Neutrophil (primary cell): ENCODE data around the gene EDN3.

Experiments
- H3K27ac ChIP-seq: fragments of 200-600 bp; sonication (generic); 2 replicates; pipeline ENCODE4 v1.5.1; 2016; ENCODE audit warnings: mild to moderate bottlenecking, moderate library complexity
- H3K27me3 ChIP-seq: fragments of 200-600 bp; sonication (generic); 2 replicates; pipeline ENCODE4 v1.6.0; 2016; ENCODE audit warnings: mild to moderate bottlenecking
- H3K36me3 ChIP-seq: fragments of 200-600 bp; sonication (generic); 2 replicates; pipeline ENCODE4 v1.5.1; 2017
- H3K4me1 ChIP-seq, 2 experiments: fragments of 200-600 bp in 1 of 2; sonication (generic) in 1 of 2; 1 replicate in 1 of 2; 2 replicates in 1 of 2; pipeline versions ENCODE4 v1.5.1 to v1.6.1; 2013 to 2016; ENCODE audit warnings: low read depth in 1 of 2, low read length in 1 of 2, mild to moderate bottlenecking in 1 of 2, moderate library complexity in 1 of 2; ENCODE audit not compliant: control insufficient read depth in 1 of 2, insufficient read depth in 1 of 2
- H3K4me3 ChIP-seq, 2 experiments: fragments of 200-600 bp in 1 of 2; sonication (generic) in 1 of 2; 1 replicate in 1 of 2; 2 replicates in 1 of 2; pipeline ENCODE4 v1.5.1; 2013 to 2016; ENCODE audit warnings: low read depth in 1 of 2, low read length in 1 of 2, mild to moderate bottlenecking in 1 of 2, moderate library complexity in 1 of 2
- H3K9me3 ChIP-seq: fragments of 200-600 bp; sonication (generic); 2 replicates; pipeline ENCODE4 v1.5.1; 2016
- TF ChIP-seq, protein P1 (sequence below): fragments of 200-600 bp; sonication (generic); IDR thresholded peaks from 2 replicates; pipeline ENCODE4 v1.5.1; 2016; ENCODE audit warnings: antibody characterized with exemption

EDN3 gene

GRCh38 chr20:59307270-59307669, 6.9 kb downstream of the EDN3 start:
- TF ChIP-seq, protein P1, sequence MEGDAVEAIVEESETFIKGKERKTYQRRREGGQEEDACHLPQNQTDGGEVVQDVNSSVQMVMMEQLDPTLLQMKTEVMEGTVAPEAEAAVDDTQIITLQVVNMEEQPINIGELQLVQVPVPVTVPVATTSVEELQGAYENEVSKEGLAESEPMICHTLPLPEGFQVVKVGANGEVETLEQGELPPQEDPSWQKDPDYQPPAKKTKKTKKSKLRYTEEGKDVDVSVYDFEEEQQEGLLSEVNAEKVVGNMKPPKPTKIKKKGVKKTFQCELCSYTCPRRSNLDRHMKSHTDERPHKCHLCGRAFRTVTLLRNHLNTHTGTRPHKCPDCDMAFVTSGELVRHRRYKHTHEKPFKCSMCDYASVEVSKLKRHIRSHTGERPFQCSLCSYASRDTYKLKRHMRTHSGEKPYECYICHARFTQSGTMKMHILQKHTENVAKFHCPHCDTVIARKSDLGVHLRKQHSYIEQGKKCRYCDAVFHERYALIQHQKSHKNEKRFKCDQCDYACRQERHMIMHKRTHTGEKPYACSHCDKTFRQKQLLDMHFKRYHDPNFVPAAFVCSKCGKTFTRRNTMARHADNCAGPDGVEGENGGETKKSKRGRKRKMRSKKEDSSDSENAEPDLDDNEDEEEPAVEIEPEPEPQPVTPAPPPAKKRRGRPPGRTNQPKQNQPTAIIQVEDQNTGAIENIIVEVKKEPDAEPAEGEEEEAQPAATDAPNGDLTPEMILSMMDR: no peak
- Histone ChIP-seq H3K4me1 (no peaks in the 10 kb centered on the region), H3K9me3 (no peaks in the 10 kb centered on the region), H3K27me3 (peaks cover 25% of the 10 kb centered on the region), H3K27ac (no peak overlapping the region), H3K36me3 (no peaks in the 10 kb centered on the region), H3K4me3 (no peak overlapping the region)

DNA sequence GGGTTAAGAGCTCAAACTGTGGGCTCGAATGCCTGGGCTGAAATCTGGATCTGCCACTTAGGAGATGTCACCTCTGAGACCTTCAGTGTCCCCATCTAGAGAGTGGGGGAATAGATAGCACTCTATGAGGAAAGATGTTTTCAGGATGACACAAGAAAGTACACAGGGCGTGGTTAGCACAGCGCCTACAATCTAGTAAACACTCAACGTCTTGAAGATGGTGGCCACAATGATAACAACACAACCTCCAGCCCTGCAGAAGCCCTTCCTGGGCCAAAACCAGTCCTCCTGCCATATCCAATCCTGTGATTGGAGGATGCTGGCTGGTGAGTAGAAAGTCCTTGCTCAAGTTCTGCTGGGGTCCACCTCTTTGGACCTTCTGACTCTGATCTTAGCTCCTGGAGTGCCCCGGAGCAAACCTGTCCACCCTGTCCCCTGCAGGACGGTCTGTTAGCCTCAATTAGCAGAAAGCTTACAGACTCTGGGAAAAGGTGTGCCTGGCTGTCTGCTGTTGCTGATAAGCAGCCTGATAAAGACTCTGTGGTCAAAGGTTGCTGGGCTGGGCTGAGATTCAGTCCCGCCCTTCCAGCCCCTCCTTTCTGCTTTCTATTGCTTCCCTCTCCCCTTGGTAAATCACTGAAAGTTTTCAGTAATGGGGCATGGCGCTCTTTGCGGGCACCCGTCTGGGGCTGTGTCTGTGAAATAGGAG, 8.2 kb downstream of the EDN3 start:
- TF ChIP-seq, protein P1: no peak
- peaks cover 11% of the 10 kb centered on the region for H3K27me3 ChIP-seq
- H3K9me3 ChIP-seq: no peaks in the 10 kb centered on the region
- no peak overlapping the region for H3K4me3 ChIP-seq
- H3K27ac ChIP-seq: no peak overlapping the region
- H3K36me3 ChIP-seq: no peaks in the 10 kb centered on the region
- H3K4me1 ChIP-seq: no peaks in the 10 kb centered on the region

DNA sequence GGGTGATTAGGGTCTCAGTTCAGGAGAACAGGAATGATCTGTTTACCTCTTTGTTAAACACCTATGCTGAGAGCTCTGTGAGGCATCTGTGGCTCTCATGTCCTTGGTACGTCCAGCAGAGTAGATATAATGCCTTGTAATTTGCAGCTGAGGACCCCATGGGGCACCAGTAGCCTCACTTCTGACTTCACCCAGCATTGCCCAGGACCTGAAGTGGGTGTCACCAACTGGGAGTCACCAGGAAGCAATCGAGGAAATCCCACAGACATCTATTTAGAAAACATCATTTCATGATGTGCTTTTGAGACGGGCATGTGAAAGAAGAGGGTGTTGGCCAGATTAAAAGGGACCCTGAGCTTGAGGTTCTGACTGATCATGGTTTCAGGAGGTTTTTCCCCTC, 8.8 kb downstream of the EDN3 start:
- H3K27ac ChIP-seq: no peak overlapping the region
- H3K27me3 ChIP-seq: peaks cover 6% of the 10 kb centered on the region
- H3K4me1 ChIP-seq: no peaks in the 10 kb centered on the region
- no peaks in the 10 kb centered on the region for H3K36me3 ChIP-seq
- TF ChIP-seq, protein P1: no peak
- no peaks in the 10 kb centered on the region for H3K9me3 ChIP-seq
- H3K4me3 ChIP-seq: no peak overlapping the region

- H3K9me3 ChIP-seq: no peaks in the 10 kb centered on the region
- no peaks in the 10 kb centered on the region for H3K36me3 ChIP-seq
- no peaks in the 10 kb centered on the region for H3K27me3 ChIP-seq
- no peak overlapping the region for H3K27ac ChIP-seq
- no peaks in the 10 kb centered on the region for H3K4me1 ChIP-seq
- TF ChIP-seq, protein P1: no peak
- no peak overlapping the region for H3K4me3 ChIP-seq
Observed at GRCh38 chr20:59314997-59315396, 14.6 kb downstream of the EDN3 start.

GRCh38 chr20:59316911-59317731, 16.7 kb downstream of the EDN3 start:
- H3K4me1 ChIP-seq: no peaks in the 10 kb centered on the region
- H3K27ac ChIP-seq: no peak overlapping the region
- no peaks in the 10 kb centered on the region for H3K9me3 ChIP-seq
- no peaks in the 10 kb centered on the region for H3K36me3 ChIP-seq
- H3K4me3 ChIP-seq: no peak overlapping the region
- TF ChIP-seq, protein P1: no peak
- H3K27me3 ChIP-seq: no peaks in the 10 kb centered on the region
